ENCODE data around the gene IGFBPL1.
"Not testable (repeated sequence)": the region's sequence is repeated elsewhere in the genome, so short reads cannot be mapped to it uniquely, and the experiment has no call there.

IGFBPL1 gene, protein sequence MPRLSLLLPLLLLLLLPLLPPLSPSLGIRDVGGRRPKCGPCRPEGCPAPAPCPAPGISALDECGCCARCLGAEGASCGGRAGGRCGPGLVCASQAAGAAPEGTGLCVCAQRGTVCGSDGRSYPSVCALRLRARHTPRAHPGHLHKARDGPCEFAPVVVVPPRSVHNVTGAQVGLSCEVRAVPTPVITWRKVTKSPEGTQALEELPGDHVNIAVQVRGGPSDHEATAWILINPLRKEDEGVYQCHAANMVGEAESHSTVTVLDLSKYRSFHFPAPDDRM

DNA sequence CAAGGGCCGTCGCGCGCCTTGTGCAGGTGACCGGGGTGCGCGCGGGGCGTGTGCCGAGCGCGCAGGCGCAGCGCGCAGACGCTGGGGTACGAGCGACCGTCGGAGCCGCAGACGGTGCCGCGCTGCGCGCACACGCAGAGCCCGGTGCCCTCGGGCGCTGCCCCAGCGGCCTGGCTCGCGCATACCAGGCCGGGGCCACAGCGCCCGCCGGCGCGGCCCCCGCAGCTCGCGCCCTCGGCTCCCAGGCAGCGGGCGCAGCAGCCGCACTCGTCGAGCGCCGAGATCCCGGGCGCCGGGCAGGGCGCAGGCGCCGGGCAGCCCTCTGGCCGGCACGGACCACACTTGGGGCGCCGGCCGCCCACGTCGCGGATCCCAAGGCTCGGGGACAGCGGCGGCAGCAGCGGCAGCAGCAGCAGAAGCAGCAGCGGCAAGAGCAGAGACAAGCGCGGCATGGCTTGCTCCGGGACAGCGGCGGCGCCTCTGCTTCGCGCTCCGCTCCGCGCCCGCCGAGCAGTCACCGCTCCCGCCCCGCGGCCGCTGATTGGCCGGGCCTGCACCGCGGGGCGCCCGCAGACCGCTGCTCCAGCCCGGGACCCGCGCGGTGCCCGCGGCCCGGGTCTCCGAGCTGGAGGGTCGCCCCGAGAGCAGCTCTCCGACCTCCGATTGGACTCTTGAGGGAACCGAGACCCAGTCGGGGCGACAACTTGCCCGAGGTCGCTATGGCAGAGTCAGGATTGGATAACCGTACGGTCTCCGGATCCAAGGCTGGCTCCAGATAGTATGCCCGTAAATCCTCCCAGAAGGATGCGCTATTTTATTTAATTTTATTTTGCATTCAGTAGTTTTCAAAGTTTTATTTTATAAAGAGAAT is at the start of gene IGFBPL1:
Gene IGFBPL1, minus strand, starts transcription at position 482 of the 871 bp plus-strand sequence. Its CDS starts 30 bp downstream, at position 452.
- no peak for DNase-seq (ENCODE audit: low read depth)

- DNase-seq (ENCODE audit: low read depth), result not testable (repeated sequence)
These were observed 48.5 kb upstream of the IGFBPL1 start for GRCh38 chr9:38472583-38473249.

DNA sequence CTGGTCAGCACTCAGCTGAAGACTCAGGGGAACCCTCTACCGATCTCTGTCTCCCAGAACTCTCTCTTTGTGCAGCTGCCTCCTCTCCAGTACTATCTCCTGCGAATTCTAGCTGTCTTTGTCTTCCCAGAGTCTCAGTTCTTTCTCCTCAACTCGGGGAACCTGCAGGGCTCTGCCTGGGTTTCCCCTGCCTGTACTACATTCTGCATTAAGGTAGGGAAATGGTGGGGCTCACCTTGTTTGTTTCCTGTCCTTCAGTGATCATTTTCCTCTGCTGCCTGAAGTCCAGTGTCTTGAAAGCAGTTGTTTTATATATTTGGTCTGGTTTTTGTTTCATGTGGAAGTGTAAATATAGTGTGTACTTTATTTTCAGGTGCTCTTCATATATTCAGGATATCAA is 43.1 kb upstream of the IGFBPL1 start:
- no peak for DNase-seq (ENCODE audit: low read depth)

DNA sequence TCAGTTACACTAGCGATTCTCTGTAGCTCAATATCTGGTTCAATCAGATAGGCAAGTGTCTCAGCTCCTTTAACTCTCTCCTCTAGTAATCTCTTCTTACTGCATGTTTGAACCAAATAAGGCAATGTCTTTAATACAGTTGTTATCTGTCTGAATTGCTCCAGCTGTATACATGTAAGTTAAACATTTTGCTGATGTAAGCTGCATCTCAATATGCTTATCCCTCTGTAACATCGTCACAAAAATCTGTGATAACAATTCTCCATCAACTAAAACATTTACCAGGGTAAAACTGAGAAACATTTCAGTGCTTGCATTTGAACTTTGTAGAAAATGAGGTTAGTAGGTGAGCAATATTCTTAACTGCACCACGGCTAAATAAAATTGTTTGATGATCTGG is 29.6 kb upstream of the IGFBPL1 start:
- DNase-seq (ENCODE audit: low read depth), result no peak

- no peak for DNase-seq (ENCODE audit: low read depth)
These were observed 26.9 kb upstream of the IGFBPL1 start for GRCh38 chr9:38451162-38451561.

DNA sequence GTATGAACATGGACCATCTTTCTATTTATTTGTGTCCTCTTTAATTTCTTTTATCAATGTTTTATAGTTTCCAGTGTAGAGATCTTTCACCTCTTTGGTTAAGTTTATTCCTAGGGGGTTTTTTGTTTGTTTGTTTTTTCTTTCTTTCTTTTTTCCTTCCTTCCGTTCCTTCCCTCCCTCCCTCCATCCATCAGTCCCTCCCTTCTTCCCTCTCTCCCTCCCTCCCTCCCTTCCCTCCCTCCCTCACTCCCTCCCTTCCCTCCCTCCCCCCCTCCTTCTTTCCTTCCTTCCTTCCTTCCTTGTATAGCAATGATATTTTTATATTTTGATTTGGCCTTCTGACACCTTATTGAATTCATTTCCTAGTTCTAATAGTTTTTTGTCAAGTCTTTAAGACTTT is 23.4 kb upstream of the IGFBPL1 start:
- no peak for DNase-seq (ENCODE audit: low read depth)

DNA sequence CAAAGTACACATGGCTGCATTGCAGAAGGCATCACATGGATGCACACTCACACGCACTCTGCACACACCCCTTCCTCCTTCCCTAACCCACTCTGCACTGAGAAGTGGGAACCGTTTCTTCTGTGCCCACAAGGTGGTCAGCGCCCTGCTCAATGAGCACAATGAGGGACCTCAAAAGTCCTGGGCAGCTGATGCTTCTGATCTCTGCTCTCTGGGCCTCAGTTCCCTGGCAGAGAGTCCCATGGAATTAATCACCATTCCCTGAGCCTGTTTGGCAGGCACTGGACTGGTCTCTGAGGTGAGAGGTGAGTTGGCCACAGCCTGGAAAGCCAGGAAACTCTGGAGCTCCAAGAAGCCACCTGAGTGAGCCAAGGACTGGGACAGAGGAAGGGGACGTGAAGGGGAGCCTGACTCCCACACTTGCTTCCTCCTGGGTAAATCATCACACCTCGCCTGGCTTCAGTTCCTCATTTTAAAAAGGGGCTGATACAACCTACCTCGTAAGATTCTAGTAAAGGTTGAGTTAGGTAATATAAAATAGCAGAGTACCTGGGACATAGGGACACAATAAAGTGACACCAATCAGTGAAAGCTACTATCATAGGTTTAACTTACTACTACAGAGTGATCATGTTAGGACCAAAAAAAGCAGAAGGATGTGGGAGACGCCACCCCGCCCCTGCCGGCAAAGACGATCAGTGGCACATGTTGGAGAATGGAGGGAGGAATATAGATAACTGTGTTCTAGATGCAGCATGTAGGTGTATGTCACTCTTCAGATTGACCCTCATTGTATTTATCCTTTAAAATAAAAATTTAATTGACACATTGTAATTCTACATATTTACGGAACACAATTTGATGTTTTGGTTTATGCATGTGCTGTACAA is 21.1 kb upstream of the IGFBPL1 start:
- no peak for DNase-seq (ENCODE audit: low read depth)

- DNase-seq (ENCODE audit: low read depth), result no peak
These were observed 19.3 kb upstream of the IGFBPL1 start for GRCh38 chr9:38443597-38443996.

DNA sequence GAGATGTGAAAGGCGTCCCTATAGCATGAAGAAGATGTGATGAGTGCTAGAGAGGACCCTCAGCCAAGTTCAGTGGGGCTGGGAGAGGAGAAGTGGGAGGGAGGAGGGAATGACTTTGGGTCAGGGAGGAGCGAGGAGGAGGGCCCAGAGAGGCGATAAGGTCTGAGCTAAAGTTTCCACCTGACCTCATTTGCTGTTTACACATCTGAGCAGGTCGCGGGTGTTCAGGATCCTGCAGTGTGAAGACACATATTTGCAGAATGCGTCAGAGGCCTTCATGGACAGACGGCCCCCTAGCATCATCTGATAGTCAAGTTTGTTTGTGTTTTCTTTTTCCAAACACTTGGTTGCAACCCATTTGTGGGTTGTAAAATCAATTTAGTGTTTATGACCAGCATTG is 18.9 kb upstream of the IGFBPL1 start:
- DNase-seq (ENCODE audit: low read depth), result no peak

DNA sequence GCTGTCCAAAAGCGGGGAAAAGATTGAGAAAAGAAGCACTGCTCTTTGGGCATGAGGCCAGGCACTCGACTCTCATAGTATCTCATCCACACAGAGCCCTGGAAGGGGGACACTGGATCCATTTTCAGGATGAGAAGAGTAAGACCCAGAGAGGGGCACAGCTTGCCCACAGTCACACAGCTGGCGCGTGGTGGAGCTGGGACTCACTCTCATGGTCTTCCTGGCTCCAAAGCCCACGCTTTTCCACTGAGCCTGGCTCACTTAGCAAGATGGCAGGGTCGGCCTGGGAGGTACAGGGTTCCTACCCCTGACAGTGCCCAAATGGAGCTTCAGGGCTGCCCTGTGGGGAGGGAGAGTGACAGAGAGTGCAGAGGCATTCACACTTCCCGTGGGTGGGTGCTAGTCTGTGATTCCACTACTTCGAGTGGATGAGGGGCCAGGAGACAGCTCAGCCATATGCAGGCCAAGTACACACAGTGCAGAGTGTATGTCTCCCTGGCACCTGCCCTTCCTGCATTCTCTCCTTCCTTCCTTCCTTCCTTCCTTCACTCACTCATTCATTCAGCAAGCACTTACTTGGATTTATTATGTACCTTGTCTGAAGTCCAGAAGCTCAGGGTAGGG is 18.3 kb upstream of the IGFBPL1 start:
- DNase-seq (ENCODE audit: low read depth), result no peak

DNA sequence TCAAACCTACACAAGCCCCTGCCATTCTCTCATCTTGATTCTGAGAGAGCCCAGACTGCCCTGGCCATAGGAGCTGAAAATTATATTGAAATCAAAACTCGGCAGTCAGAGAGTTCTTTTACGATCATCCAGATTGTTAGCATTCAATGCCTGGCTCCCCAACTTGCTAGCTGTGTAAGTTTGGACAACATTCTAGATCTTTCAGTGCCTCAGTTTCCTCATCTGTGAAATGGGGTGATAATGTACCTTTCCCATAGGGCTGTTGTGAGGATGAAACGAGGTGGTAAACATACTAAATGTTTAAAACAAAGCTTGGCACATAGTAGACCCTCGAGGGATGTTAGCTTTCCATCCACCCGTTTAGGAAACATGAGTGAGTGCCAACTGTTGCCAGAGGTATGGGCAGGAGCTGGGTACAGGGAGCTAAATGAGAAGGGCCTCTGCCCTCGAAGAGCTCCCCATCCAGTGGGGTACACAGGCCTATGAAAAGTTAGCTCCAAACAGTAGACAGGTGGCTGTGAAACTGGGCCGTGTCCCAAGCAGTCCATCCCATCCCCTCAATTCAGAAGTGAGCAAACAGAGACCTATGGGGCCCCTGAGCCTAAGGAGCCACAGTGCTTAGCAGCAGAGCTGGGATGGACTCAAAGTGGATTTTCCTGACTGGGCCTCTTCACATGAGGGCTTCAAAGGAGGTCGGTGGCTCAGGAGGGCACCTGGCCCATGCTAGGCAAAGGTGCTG is 17.3 kb upstream of the IGFBPL1 start:
- DNase-seq (ENCODE audit: low read depth), result no peak

GRCh38 chr9:38440516-38440915 is 16.3 kb upstream of the IGFBPL1 start:
- no peak for DNase-seq (ENCODE audit: low read depth)

- no peak for DNase-seq (ENCODE audit: low read depth)
These were observed 15.7 kb upstream of the IGFBPL1 start for GRCh38 chr9:38439916-38440301.

- no peak for DNase-seq (ENCODE audit: low read depth)
These were observed 15.1 kb upstream of the IGFBPL1 start for GRCh38 chr9:38439291-38439915.

DNA sequence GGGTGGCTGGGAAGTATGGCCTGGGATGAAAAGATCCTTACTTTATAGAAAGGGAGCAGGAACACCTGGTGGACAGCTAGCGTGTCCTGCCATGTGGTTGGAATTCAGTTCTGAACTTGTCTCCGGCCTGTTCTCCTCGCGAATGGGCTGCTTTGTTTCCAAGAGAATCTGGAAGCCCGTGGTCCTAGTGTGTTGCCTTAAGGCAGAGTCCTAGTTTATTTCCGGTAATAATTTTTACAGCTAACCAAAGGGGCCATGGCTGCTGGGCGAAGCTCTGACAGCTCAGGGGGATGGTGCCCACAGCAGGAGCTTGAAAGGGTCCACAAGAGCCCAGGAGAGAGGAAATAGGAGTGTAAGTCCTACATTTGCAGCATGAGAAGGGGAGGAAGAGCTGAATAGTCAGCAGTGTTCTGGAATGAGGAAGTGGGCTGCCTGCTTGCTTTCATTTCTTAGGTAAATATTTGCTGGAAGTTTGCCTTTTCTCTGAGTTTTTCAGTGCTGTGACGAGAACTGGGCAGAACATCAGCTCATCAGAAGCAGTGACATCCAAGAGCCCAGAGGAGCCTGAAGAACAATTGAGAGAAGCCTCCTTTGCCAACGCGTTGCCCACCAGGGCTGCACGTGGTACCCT is 13.1 kb upstream of the IGFBPL1 start:
- no peak for DNase-seq (ENCODE audit: low read depth)

- no peak for DNase-seq (ENCODE audit: low read depth)
These were observed 12.5 kb upstream of the IGFBPL1 start for GRCh38 chr9:38436708-38437107.

- no peak for DNase-seq (ENCODE audit: low read depth)
These were observed 11.3 kb upstream of the IGFBPL1 start for GRCh38 chr9:38435521-38435920.

- no peak for DNase-seq (ENCODE audit: low read depth)
These were observed 10.6 kb upstream of the IGFBPL1 start for GRCh38 chr9:38434853-38435252.

DNA sequence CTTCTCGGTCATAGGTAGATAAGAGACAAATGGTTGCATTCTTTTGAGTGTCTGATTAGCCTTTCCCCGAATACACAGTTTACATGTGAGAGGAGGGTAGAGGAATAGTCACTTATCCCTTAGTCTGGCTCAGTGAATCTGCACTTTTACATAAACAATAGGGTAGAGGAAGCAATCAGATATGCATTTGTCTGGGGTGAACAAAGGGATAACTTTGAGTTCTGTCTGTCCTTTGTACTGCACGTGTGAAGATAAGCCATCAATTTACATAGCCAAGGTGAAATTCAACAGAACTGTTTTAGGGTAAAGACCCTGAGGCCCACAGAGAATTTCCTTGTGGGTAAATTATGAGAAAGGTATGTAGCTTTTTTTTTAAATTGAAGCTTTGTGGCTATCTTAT is 10.1 kb upstream of the IGFBPL1 start:
- no peak for DNase-seq (ENCODE audit: low read depth)

Data from fibroblast of the conjunctiva (primary cell).